ENCODE data around the gene TTC6.

The TTC6 gene

GRCh38 chr14:37593511-37594237 is 1.8 kb upstream of the TTC6 start:
- no peak overlapping the region for H3K4me3 ChIP-seq (ENCODE audit: low read length)
- DNase-seq (ENCODE audit: low read depth, low spot score), result no peak

- DNase-seq (ENCODE audit: low read depth, low spot score), result peak; percentile 56
- peak overlapping the region; percentile 24 for H3K4me3 ChIP-seq (ENCODE audit: low read length)
These were observed 1.0 kb upstream of the TTC6 start for GRCh38 chr14:37594238-37594970.

GRCh38 chr14:37595809-37596621 is 586 bp downstream of the TTC6 start:
- no peak for DNase-seq (ENCODE audit: low read depth, low spot score)
- H3K4me3 ChIP-seq (ENCODE audit: low read length), result no peak overlapping the region

- no peak overlapping the region for H3K4me3 ChIP-seq (ENCODE audit: low read length)
- DNase-seq (ENCODE audit: low read depth, low spot score), result no peak
These were observed 1.5 kb downstream of the TTC6 start for GRCh38 chr14:37596790-37597472.

GRCh38 chr14:37597538-37597913 is 2.1 kb downstream of the TTC6 start:
- DNase-seq (ENCODE audit: low read depth, low spot score), result no peak
- H3K4me3 ChIP-seq (ENCODE audit: low read length), result no peak overlapping the region

GRCh38 chr14:37597914-37598746 is 2.7 kb downstream of the TTC6 start:
- no peak for DNase-seq (ENCODE audit: low read depth, low spot score)
- H3K4me3 ChIP-seq (ENCODE audit: low read length), result no peak overlapping the region

GRCh38 chr14:37598747-37599506 is 3.5 kb downstream of the TTC6 start:
- H3K4me3 ChIP-seq (ENCODE audit: low read length), result no peak overlapping the region
- no peak for DNase-seq (ENCODE audit: low read depth, low spot score)

- H3K4me3 ChIP-seq (ENCODE audit: low read length), result no peak overlapping the region
- no peak for DNase-seq (ENCODE audit: low read depth, low spot score)
These were observed 4.3 kb downstream of the TTC6 start for GRCh38 chr14:37599507-37600368.

- DNase-seq (ENCODE audit: low read depth, low spot score), result no peak
- H3K4me3 ChIP-seq (ENCODE audit: low read length), result no peak overlapping the region
These were observed 5.7 kb downstream of the TTC6 start for GRCh38 chr14:37600880-37601741.

GRCh38 chr14:37601865-37602264 is 6.4 kb downstream of the TTC6 start:
- no peak overlapping the region for H3K4me3 ChIP-seq (ENCODE audit: low read length)
- DNase-seq (ENCODE audit: low read depth, low spot score), result no peak

GRCh38 chr14:37602605-37603453 is 7.4 kb downstream of the TTC6 start:
- DNase-seq (ENCODE audit: low read depth, low spot score), result no peak
- H3K4me3 ChIP-seq (ENCODE audit: low read length), result no peak overlapping the region

- DNase-seq (ENCODE audit: low read depth, low spot score), result no peak
- no peak overlapping the region for H3K4me3 ChIP-seq (ENCODE audit: low read length)
These were observed 8.3 kb downstream of the TTC6 start for GRCh38 chr14:37603688-37604251.

GRCh38 chr14:37606678-37607077 is 11.2 kb downstream of the TTC6 start:
- no peak overlapping the region for H3K4me3 ChIP-seq (ENCODE audit: low read length)
- DNase-seq (ENCODE audit: low read depth, low spot score), result no peak

GRCh38 chr14:37608649-37609048 is 13.2 kb downstream of the TTC6 start:
- DNase-seq (ENCODE audit: low read depth, low spot score), result no peak
- H3K4me3 ChIP-seq (ENCODE audit: low read length), result no peak overlapping the region

GRCh38 chr14:37610945-37611523 is 15.6 kb downstream of the TTC6 start:
- no peak for DNase-seq (ENCODE audit: low read depth, low spot score)
- H3K4me3 ChIP-seq (ENCODE audit: low read length), result no peak overlapping the region
